Transverse colon (tissue), 4 donors: ENCODE measurements around the gene TMEM201.

Experiments used
- EP300 ChIP-seq: sonication (generic); formaldehyde crosslinking; IDR thresholded peaks from one replicate; pipeline ENCODE4 v1.6.1; 2017; ENCODE audit warnings: antibody characterized with exemption, low read depth
- POLR2A ChIP-seq: fragments of 450-650 bp; IDR thresholded peaks from one replicate; pipeline ENCODE4 v1.6.1; 2016; ENCODE audit warnings: antibody characterized with exemption, mild to moderate bottlenecking, moderate library complexity
- POLR2AphosphoS5 ChIP-seq, 3 donors: sonication (generic); formaldehyde crosslinking; IDR thresholded peaks; one replicate each; pipeline ENCODE4 v1.6.1; 2016; ENCODE audit warnings: antibody characterized with exemption in 3 of 3
- TF ChIP-seq, protein P1 (sequence below), 5 experiments: fragments of 200-600 bp in 3 of 5; fragments of 450-650 bp in 2 of 5; sonication (generic) in 3 of 5; IDR thresholded peaks; 1 replicate in 2 of 5; 2 replicates in 3 of 5; pipeline ENCODE4 v1.5.1; 2016 to 2017; ENCODE audit warnings: antibody characterized with exemption in 5 of 5, inconsistent platforms in 3 of 5, mild to moderate bottlenecking in 2 of 5, moderate library complexity in 1 of 5

DNA sequence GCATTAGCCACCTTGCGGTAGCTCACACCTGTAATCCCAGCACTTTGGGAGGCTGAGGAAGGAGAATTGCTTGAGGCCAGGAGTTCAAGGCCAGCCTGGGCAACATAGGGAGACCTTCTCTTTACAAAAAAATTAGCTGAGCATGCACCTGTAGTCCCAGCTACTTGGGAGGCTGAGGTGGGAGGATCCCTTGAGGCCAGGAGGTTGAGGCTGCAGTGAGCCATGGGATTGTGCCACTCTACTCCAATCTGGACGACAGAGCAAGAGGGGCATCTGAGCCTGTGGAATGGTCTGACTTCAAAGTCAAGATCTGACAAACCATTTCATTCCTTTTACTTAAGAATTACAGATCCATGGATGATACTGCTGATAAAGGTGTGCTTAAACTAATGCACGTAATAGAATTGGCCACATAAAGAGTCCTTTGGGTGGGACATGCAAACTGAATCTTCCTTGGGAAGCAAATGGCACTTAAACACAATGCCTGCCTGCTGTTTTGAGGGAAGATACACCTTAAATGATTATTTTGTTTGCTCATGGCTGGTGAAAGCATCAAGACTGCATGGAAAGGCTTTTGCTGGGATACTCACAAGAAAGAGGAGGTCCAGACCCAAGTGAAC is 2.5 kb upstream of the TMEM201 start:
- TF ChIP-seq, protein P1, sequence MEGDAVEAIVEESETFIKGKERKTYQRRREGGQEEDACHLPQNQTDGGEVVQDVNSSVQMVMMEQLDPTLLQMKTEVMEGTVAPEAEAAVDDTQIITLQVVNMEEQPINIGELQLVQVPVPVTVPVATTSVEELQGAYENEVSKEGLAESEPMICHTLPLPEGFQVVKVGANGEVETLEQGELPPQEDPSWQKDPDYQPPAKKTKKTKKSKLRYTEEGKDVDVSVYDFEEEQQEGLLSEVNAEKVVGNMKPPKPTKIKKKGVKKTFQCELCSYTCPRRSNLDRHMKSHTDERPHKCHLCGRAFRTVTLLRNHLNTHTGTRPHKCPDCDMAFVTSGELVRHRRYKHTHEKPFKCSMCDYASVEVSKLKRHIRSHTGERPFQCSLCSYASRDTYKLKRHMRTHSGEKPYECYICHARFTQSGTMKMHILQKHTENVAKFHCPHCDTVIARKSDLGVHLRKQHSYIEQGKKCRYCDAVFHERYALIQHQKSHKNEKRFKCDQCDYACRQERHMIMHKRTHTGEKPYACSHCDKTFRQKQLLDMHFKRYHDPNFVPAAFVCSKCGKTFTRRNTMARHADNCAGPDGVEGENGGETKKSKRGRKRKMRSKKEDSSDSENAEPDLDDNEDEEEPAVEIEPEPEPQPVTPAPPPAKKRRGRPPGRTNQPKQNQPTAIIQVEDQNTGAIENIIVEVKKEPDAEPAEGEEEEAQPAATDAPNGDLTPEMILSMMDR (IDR thresholded peaks at IDR 0.05): no peak
- TF ChIP-seq EP300 (no peak), POLR2AphosphoS5 (IDR thresholded peaks at IDR 0.05) (no peak), POLR2A (no peak)
